ENCODE measurements around the gene NMU.

The NMU gene

DNA sequence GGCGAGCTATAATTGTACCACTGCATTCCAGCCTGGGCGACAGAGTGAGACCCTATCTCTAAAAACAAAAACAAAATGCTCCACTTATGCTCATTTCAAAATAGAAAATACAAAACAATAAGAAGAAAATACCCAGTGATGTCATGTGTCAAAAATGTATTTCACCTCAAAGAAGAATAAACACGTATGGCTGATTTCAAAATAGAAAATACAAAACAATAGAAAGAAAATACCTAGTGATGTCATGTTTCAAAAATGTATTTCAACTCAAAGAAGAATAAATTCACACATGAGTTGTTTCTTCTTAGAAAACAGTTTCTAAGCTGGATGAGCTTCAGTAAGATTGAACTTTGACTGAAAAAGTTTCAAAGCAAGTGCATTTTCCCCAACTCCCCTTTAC, 23.8 kb downstream of the NMU start:
- no peak for DNase-seq (ENCODE audit: extremely low spot score)
- no peak for TF ChIP-seq ELF4 (IDR thresholded peaks at IDR 0.05)
- no peak for TF ChIP-seq CTBP1 (IDR thresholded peaks at IDR 0.05; ENCODE audit: borderline replicate concordance)
- CTCF ChIA-PET = no interaction called here
- POLR2A ChIA-PET = no interaction called here

DNA sequence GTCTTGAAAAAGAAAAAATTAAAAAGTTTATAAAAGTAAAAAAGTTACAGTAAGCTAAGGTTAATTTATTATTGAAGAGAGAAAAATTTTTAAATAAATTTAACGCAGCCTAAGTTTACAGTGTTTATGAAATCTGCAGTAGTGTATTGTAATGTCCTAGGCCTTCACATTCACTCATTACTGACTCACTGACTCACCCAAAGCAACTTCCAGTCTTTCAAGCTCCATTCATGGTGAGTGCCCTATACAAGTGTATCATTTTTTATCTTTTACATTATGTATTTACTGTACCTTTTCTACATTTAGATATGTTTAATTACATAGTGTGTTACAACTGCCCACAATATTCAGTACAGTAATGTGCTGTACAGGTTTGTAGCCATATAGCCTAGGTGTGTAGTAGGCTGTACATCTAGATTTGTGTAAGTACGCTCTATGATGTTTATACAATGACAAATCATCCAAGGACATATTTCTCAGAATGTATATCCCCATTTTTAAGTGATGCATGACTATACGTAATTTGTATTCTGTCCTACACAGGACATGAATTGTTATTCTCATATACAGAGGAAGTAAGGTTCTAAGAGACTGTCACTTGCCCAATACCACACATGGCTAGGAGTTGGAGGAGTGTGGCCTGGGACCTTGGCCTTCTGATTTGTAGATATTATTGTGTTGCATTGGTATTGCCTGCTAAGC, 24.6 kb downstream of the NMU start:
- DNase-seq (ENCODE audit: extremely low spot score) = no peak
- ChIA-PET CTCF (no interaction called here), POLR2A (no interaction called here)
- TF ChIP-seq ZNF384 (IDR thresholded peaks at IDR 0.05) (no peak), ARNT (IDR thresholded peaks at IDR 0.05) (no peak), CTBP1 (IDR thresholded peaks at IDR 0.05; ENCODE audit: borderline replicate concordance) (no peak), NFRKB (IDR thresholded peaks at IDR 0.05) (no peak), SUZ12 (IDR thresholded peaks at IDR 0.05) (no peak), SP1 (IDR thresholded peaks at IDR 0.05) (no peak), ELF4 (IDR thresholded peaks at IDR 0.05) (no peak)

DNA sequence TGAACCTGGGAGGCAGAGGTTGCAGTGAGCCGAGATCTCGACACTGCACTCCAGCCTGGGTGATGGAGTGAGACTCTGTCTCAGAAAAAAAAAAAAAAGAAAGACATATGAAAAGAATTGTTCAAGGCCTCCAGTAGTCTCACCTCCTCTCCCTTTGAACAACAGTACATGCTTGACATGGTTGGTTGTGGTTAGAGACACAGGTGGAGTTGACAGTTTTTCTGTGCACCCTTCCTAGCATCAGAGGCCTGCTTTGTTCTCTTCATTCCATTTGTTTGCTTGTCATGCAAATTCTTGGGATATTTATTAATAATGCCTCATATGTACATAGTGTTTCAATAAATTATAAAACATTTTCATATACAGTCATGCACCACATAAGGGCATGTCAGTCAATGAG, 25.7 kb downstream of the NMU start:
- ChIA-PET POLR2A (no interaction called here), CTCF (interaction anchor here (0.7 kb wide), 1 partner anchor 15 kb away, joined by 5 read pairs; no protein-coding TSS in a partner anchor)
- TF ChIP-seq SUZ12 (IDR thresholded peaks at IDR 0.05) (no peak), L3MBTL2 (conservative IDR thresholded peaks at IDR 0.05) (no peak), LEF1 (IDR thresholded peaks at IDR 0.05; ENCODE audit: borderline replicate concordance) (no peak), ARNT (IDR thresholded peaks at IDR 0.05) (no peak), FOXA1 (IDR thresholded peaks at IDR 0.05) (no peak), SP1 (IDR thresholded peaks at IDR 0.05) (no peak), FOXK2 (IDR thresholded peaks at IDR 0.05) (no peak), FOXM1 (IDR thresholded peaks at IDR 0.05; ENCODE audit: borderline replicate concordance) (no peak), BHLHE40 (IDR thresholded peaks at IDR 0.05; ENCODE audit: borderline replicate concordance) (no peak), CTBP1 (IDR thresholded peaks at IDR 0.05; ENCODE audit: borderline replicate concordance) (no peak)
- TF ChIP-seq, protein P1, sequence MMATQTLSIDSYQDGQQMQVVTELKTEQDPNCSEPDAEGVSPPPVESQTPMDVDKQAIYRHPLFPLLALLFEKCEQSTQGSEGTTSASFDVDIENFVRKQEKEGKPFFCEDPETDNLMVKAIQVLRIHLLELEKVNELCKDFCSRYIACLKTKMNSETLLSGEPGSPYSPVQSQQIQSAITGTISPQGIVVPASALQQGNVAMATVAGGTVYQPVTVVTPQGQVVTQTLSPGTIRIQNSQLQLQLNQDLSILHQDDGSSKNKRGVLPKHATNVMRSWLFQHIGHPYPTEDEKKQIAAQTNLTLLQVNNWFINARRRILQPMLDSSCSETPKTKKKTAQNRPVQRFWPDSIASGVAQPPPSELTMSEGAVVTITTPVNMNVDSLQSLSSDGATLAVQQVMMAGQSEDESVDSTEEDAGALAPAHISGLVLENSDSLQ (IDR thresholded peaks at IDR 0.05) = no peak
- no peak for DNase-seq (ENCODE audit: extremely low spot score)

DNA sequence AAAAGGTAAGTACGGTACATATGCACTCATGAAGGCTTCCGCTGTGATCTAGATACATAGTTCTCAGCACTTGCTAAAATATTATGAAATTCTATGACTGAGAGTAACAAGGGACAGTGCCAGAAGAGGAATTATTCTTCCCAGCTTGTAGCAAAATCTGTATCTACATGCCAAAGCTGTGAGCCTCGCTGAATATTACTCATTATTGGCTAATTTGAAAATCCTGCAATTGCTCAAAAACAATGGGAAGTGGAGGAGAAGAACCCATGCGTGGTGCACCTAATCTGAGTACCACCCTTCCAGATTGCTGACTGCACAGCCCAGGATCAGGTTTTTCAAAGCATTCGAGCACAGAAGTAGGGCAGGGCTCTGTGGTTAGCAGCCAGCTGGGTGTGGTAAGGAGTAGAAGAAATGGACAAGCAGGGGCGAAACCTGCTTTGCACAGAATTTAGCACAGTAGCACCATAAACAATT, 26.7 kb downstream of the NMU start:
- ChIA-PET CTCF (interaction anchor here (1.0 kb wide), 1 partner anchor 15 kb away, joined by 3 read pairs; no protein-coding TSS in a partner anchor), POLR2A (no interaction called here)
- TF ChIP-seq FOXM1 (IDR thresholded peaks at IDR 0.05; ENCODE audit: borderline replicate concordance) (no peak), SP1 (IDR thresholded peaks at IDR 0.05) (no peak), L3MBTL2 (conservative IDR thresholded peaks at IDR 0.05) (no peak), FOXA1 (IDR thresholded peaks at IDR 0.05) (no peak), FOXK2 (IDR thresholded peaks at IDR 0.05) (no peak), TARDBP (IDR thresholded peaks at IDR 0.05) (no peak), CTBP1 (IDR thresholded peaks at IDR 0.05; ENCODE audit: borderline replicate concordance) (no peak), LEF1 (IDR thresholded peaks at IDR 0.05; ENCODE audit: borderline replicate concordance) (no peak)
- TF ChIP-seq, protein P1 (IDR thresholded peaks at IDR 0.05) = no peak
- no peak for DNase-seq (ENCODE audit: extremely low spot score)

DNA sequence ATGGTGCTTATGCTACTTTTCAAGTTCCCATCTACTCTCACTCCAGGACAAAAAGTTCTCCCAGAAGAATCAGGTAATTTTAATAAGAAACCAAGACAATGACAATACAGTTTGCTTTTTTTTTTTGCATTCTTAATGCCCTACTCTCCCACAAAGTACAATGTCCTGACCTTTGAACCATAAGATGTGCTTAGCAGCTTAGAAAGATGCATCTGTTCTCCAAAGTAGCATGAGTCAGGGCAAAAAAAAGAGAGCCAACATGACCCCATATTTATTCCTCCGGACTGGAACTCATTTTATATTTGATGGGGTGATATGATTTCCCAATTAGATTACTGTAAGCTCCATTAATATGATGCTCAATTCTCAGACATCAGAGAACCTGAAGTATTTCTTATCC, 27.5 kb downstream of the NMU start:
- TF ChIP-seq ELF4 (IDR thresholded peaks at IDR 0.05) (no peak), L3MBTL2 (conservative IDR thresholded peaks at IDR 0.05) (no peak), LEF1 (IDR thresholded peaks at IDR 0.05; ENCODE audit: borderline replicate concordance) (no peak), SUZ12 (IDR thresholded peaks at IDR 0.05) (no peak), TARDBP (IDR thresholded peaks at IDR 0.05) (no peak), BHLHE40 (IDR thresholded peaks at IDR 0.05; ENCODE audit: borderline replicate concordance) (no peak), HDGF (IDR thresholded peaks at IDR 0.05; ENCODE audit: borderline replicate concordance) (no peak), CTBP1 (IDR thresholded peaks at IDR 0.05; ENCODE audit: borderline replicate concordance) (no peak)
- TF ChIP-seq, protein P1 (IDR thresholded peaks at IDR 0.05) = no peak
- no peak for DNase-seq (ENCODE audit: extremely low spot score)
- CTCF ChIA-PET = interaction anchor here (0.8 to 1.0 kb wide), 2 partner anchors 14 to 295 kb away, joined by 3 to 5 read pairs; no protein-coding TSS in a partner anchor
- POLR2A ChIA-PET = no interaction called here

DNA sequence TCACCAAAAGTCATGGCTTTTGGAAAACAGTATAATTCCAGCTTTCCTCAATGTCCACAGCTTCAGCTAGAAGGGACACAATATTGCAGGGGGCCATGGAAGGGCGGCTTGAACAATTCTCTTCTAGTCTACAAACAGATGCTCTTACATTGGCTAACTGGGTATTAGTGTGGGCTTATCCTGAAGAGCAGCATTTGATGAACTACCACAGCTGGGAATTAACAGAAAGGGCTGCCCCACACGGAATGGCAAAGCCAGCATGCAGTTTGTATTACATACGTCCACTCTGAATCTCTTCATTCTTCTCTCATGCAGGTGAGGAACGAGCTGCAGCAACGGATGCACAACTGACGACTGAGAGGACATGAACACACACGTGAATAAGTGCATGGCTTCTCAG, 31.1 kb downstream of the NMU start:
- DNase-seq (ENCODE audit: extremely low spot score) = no peak
- no peak for TF ChIP-seq TARDBP (IDR thresholded peaks at IDR 0.05)
- TF ChIP-seq SP1 (IDR thresholded peaks at IDR 0.05) = no peak
- TF ChIP-seq L3MBTL2 (conservative IDR thresholded peaks at IDR 0.05) = no peak
- no peak for TF ChIP-seq ARNT (IDR thresholded peaks at IDR 0.05)
- TF ChIP-seq NFRKB (IDR thresholded peaks at IDR 0.05) = no peak
- no peak for TF ChIP-seq ZNF384 (IDR thresholded peaks at IDR 0.05)
- TF ChIP-seq, protein P1 (IDR thresholded peaks at IDR 0.05) = no peak
- TF ChIP-seq FOXK2 (IDR thresholded peaks at IDR 0.05) = no peak
- TF ChIP-seq ELF4 (IDR thresholded peaks at IDR 0.05) = no peak
- TF ChIP-seq CTBP1 (IDR thresholded peaks at IDR 0.05; ENCODE audit: borderline replicate concordance) = no peak
- no peak for TF ChIP-seq FOXM1 (IDR thresholded peaks at IDR 0.05; ENCODE audit: borderline replicate concordance)
- no peak for TF ChIP-seq HDGF (IDR thresholded peaks at IDR 0.05; ENCODE audit: borderline replicate concordance)
- no peak for TF ChIP-seq LEF1 (IDR thresholded peaks at IDR 0.05; ENCODE audit: borderline replicate concordance)
- CTCF ChIA-PET = no interaction called here
- POLR2A ChIA-PET = no interaction called here

Measured in HEK293T (cell line).